SU-DHL-6 (cell line): Measurements from ENCODE around the gene HAPLN1.

Source experiments
- CTCF ChIP-seq: fragments of 200-600 bp; sonication (generic); IDR thresholded peaks from one replicate; pipeline ENCODE4 v1.5.1; 2017; ENCODE audit warnings: antibody characterized with exemption, mild to moderate bottlenecking, low read length, moderate library complexity; ENCODE audit not compliant: insufficient read depth, poor library complexity, severe bottlenecking
- EZH2phosphoT487 ChIP-seq: fragments of 200-600 bp; sonication (generic), shearing (Covaris generic); conservative IDR thresholded peaks from 2 replicates; pipeline ENCODE4 v1.6.1; 2018; ENCODE audit warnings: mild to moderate bottlenecking, antibody characterized with exemption, low read length, moderate library complexity, mixed read lengths

DNA sequence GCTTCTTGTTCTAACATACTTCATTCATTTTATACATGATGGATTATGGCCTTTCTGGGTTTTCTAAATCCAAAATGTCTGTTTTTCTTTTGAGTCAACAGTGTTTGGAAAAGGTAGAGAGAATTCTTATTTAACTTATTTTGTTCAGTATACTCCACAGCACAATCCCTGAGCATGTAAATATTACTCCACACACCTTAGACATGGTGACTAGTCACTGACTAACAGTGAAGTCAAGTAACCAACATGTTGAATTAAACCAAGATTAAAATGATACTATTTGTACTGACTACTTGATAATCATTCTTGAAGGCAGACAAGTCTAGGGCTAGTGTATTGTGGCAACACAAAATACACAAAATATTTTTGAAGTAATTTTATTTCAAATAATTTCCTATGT, 55.0 kb downstream of the HAPLN1 start:
- TF ChIP-seq CTCF (no peak), EZH2phosphoT487 (no peak)
